DND-41 (cell line): Measurements from ENCODE around the gene NKX1-2.

ENCODE experiments used
- ATAC-seq: fragments of 200-7000 bp; cut with Tn5 transposase; 3 replicates; pipeline ENCODE4 v1.9.1; 2021; ENCODE audit warnings: low read depth; ENCODE audit not compliant: insufficient read depth
- DNase-seq: peaks from one replicate; pipeline ENCODE4 v3.0.0-alpha.2; 2020
- H2AFZ ChIP-seq: 2 replicates; pipeline ENCODE4 v1.6.0; 2012; ENCODE audit warnings: low read depth, low read length
- H3K27ac ChIP-seq: 2 replicates; pipeline ENCODE4 v1.5.1; 2012; ENCODE audit warnings: low read length, inconsistent platforms
- H3K27me3 ChIP-seq: fragments of 200-600 bp; sonication (generic); 2 replicates; pipeline ENCODE4 v1.6.0; 2012; ENCODE audit warnings: low read length, mild to moderate bottlenecking, inconsistent platforms; ENCODE audit not compliant: insufficient read depth, poor library complexity
- H3K36me3 ChIP-seq: 2 replicates; pipeline ENCODE4 v1.5.1; 2012; ENCODE audit warnings: low read length, inconsistent platforms; ENCODE audit not compliant: insufficient read depth
- H3K4me1 ChIP-seq: 2 replicates; pipeline ENCODE4 v1.5.1; 2012; ENCODE audit warnings: mild to moderate bottlenecking, low read length; ENCODE audit not compliant: insufficient read depth
- H3K4me2 ChIP-seq: 2 replicates; pipeline ENCODE4 v1.6.0; 2012; ENCODE audit warnings: mild to moderate bottlenecking, moderate library complexity, low read length, inconsistent platforms; ENCODE audit not compliant: insufficient read depth
- H3K4me3 ChIP-seq, 2 experiments: fragments of 200-600 bp in 1 of 2; shearing (Covaris generic) in 1 of 2; 2 replicates each; pipeline ENCODE4 v1.5.1; 2012 to 2016; ENCODE audit warnings: inconsistent platforms in 2 of 2, low read length in 2 of 2, mild to moderate bottlenecking in 2 of 2, low read depth in 1 of 2, moderate library complexity in 1 of 2
- H3K79me2 ChIP-seq: 2 replicates; pipeline ENCODE4 v1.6.0; 2012; ENCODE audit warnings: low read length, inconsistent platforms; ENCODE audit not compliant: insufficient read depth
- H3K9ac ChIP-seq: 2 replicates; pipeline ENCODE4 v1.6.0; 2012; ENCODE audit warnings: low read depth, mild to moderate bottlenecking, inconsistent platforms, low read length, moderate library complexity
- H3K9me3 ChIP-seq: 2 replicates; pipeline ENCODE4 v1.5.1; 2012; ENCODE audit warnings: low read length, moderate library complexity, mild to moderate bottlenecking, inconsistent platforms; ENCODE audit not compliant: insufficient read depth, severe bottlenecking
- H4K20me1 ChIP-seq: 2 replicates; pipeline ENCODE4 v1.6.0; 2012; ENCODE audit warnings: low read length; ENCODE audit not compliant: insufficient read depth
- EZH2 ChIP-seq: IDR thresholded peaks from 3 replicates; pipeline ENCODE4 v1.6.1; 2012; ENCODE audit warnings: borderline replicate concordance, low read depth, mild to moderate bottlenecking, moderate library complexity, low read length, inconsistent platforms; ENCODE audit not compliant: severe bottlenecking
- TF ChIP-seq, protein P1 (sequence below): IDR thresholded peaks from 2 replicates; pipeline ENCODE4 v1.5.1; 2012; ENCODE audit warnings: borderline replicate concordance, low read length, moderate library complexity, mild to moderate bottlenecking; ENCODE audit not compliant: poor library complexity, severe bottlenecking; ENCODE audit errors: extremely low read depth

Gene NKX1-2

DNA sequence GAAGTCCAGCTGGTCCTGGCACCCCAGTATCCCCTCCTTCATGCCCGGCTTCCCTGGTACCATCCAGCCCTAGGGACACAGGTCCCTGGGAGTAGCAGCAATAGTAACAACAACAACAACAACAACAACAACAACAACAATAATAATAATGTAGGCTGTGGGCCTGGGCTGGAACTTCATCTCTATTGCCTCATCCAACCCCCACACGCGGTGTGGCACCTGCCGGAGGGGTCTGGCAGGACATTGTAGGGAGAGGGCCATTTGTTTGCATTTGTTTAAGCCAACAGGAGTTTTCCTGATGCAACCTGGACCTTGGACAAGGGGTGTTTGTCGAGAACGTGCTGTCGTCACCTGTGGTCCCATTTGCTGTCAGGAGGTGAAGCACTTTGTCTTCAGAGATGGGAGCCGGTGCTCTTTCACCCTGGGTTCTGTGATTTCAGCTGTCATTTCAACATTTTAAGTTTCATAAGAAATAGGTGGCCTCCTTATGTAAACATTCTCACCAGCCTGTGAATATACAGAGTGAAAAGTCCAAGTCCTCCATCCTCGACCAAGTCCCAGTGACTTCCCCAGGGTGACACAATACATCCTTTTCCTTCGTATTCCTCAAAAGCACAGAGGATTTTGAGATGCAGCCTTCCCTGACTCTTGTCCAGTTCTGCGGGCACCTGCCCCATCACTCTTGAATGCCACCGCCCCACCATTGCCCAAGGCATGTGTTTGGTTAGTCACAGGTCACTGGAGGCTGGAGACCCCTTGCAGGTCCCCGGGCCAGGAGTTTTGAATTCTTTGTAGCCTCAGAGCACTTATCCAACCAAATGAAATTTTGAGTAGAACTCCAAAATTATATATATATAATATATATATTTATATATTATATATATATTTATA, 21.0 kb upstream of the NKX1-2 start:
- Histone ChIP-seq H4K20me1 (peaks cover 6% of the 10 kb centered on the region), H3K79me2 (no peaks in the 10 kb centered on the region), H3K36me3 (no peaks in the 10 kb centered on the region), H3K4me3 (no peak overlapping the region), H3K4me2 (no peak overlapping the region), H3K27ac (no peak overlapping the region), H3K9ac (no peak overlapping the region), H3K4me1 (no peaks in the 10 kb centered on the region), H3K27me3 (no peaks in the 10 kb centered on the region), H2AFZ (no peak overlapping the region), H3K9me3 (no peaks in the 10 kb centered on the region)
- no peak for TF ChIP-seq EZH2
- TF ChIP-seq, protein P1, sequence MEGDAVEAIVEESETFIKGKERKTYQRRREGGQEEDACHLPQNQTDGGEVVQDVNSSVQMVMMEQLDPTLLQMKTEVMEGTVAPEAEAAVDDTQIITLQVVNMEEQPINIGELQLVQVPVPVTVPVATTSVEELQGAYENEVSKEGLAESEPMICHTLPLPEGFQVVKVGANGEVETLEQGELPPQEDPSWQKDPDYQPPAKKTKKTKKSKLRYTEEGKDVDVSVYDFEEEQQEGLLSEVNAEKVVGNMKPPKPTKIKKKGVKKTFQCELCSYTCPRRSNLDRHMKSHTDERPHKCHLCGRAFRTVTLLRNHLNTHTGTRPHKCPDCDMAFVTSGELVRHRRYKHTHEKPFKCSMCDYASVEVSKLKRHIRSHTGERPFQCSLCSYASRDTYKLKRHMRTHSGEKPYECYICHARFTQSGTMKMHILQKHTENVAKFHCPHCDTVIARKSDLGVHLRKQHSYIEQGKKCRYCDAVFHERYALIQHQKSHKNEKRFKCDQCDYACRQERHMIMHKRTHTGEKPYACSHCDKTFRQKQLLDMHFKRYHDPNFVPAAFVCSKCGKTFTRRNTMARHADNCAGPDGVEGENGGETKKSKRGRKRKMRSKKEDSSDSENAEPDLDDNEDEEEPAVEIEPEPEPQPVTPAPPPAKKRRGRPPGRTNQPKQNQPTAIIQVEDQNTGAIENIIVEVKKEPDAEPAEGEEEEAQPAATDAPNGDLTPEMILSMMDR: no peak
- no peak for ATAC-seq
- DNase-seq: no peak

DNA sequence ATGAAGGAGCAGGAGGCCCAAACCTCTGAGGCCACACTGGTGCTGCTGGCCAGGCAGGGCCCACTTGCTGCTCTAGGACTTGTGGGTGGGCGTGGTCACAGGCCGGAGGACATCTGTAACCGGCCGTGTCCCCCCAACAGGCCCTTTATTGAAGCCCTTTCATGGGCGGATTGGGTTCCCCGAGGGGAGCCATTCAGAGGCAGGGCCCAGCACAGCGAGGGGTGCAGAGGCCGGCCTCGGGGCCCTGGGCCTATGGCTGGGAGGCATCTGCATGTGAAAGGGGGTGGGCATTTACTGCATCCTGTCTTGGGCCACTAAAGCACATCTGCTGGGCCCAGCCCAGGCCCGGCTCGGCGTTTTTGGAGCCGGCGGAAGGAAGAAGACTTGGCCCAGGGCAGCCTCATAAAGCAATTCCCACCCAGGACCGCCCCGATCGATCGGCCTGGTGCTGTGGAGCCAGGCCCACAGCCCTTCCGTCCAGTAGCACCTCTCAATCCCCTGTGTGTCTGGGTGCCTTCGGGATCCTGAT, 20.2 kb upstream of the NKX1-2 start:
- Histone ChIP-seq H3K9me3 (no peaks in the 10 kb centered on the region), H3K27ac (no peak overlapping the region), H2AFZ (no peak overlapping the region), H3K9ac (no peak overlapping the region), H3K4me2 (no peak overlapping the region), H3K27me3 (no peaks in the 10 kb centered on the region), H3K4me3 (no peak overlapping the region), H3K79me2 (no peaks in the 10 kb centered on the region), H4K20me1 (peaks cover 7% of the 10 kb centered on the region), H3K4me1 (no peaks in the 10 kb centered on the region), H3K36me3 (no peaks in the 10 kb centered on the region)
- DNase-seq: no peak
- TF ChIP-seq, protein P1: no peak
- TF ChIP-seq EZH2: no peak
- ATAC-seq: no peak

DNA sequence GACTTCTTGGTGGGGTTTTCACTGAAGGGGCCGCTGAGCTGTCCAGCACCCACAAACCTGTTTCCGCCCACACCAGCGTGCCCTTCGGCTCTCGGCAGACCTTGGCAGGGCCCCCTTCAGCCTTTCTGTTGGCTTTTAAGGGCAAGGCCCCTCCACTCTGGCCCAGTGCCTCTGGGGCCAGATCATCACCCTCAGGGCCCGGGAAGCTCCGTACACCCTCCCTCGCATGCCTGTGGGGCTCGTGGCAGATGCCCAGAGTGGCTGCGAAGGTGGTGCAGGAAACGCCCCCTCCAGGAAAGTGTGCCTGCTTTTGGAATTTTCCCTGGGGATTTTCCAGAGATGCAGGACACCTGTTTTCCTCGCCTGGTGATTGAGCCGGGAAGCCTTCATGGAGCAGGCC, 18.8 kb upstream of the NKX1-2 start:
- Histone ChIP-seq H3K9ac (no peak overlapping the region), H3K27me3 (no peaks in the 10 kb centered on the region)
- ATAC-seq: no peak

More for the DNA sequence above, 18.8 kb upstream of the NKX1-2 start:
- Histone ChIP-seq H3K27ac (no peak overlapping the region), H3K79me2 (no peaks in the 10 kb centered on the region), H3K36me3 (no peaks in the 10 kb centered on the region), H3K4me1 (peaks cover 3% of the 10 kb centered on the region; the same call in 1 of the 2 replicates), H3K9me3 (no peaks in the 10 kb centered on the region), H3K4me3 (no peak overlapping the region), H3K4me2 (no peak overlapping the region), H2AFZ (no peak overlapping the region), H4K20me1 (peaks cover 10% of the 10 kb centered on the region)
- TF ChIP-seq EZH2: no peak
- TF ChIP-seq, protein P1: no peak
- DNase-seq: no peak
